ENCODE data around the gene PPIL6.

Gene PPIL6

GRCh38 chr6:109482905-109483734, 42.7 kb upstream of the PPIL6 start, which contains the start of gene ZBTB24:
Gene ZBTB24 (minus strand): TSS chr6:109483219. CDS start chr6:109482026, 1,193 bp downstream.
- TF ChIP-seq CTCF (IDR thresholded peaks at IDR 0.05; ENCODE audit: borderline replicate concordance, control extremely low read depth, extremely low read depth, insufficient read depth, missing control alignments) = no peak
- peak; percentile 95 for DNase-seq (ENCODE audit: low spot score)
- in situ Hi-C loops (cut with MboI; ENCODE audit: low sequenced_read_pairs, unreplicated experiment) = no loop called here

GRCh38 chr6:109480993-109481480, 40.6 kb upstream of the PPIL6 start:
- no peak for TF ChIP-seq CTCF (IDR thresholded peaks at IDR 0.05; ENCODE audit: borderline replicate concordance, control extremely low read depth, extremely low read depth, insufficient read depth, missing control alignments)
- DNase-seq (ENCODE audit: low spot score) = no peak
- in situ Hi-C loops (cut with MboI; ENCODE audit: low sequenced_read_pairs, unreplicated experiment) = no loop called here

DNA sequence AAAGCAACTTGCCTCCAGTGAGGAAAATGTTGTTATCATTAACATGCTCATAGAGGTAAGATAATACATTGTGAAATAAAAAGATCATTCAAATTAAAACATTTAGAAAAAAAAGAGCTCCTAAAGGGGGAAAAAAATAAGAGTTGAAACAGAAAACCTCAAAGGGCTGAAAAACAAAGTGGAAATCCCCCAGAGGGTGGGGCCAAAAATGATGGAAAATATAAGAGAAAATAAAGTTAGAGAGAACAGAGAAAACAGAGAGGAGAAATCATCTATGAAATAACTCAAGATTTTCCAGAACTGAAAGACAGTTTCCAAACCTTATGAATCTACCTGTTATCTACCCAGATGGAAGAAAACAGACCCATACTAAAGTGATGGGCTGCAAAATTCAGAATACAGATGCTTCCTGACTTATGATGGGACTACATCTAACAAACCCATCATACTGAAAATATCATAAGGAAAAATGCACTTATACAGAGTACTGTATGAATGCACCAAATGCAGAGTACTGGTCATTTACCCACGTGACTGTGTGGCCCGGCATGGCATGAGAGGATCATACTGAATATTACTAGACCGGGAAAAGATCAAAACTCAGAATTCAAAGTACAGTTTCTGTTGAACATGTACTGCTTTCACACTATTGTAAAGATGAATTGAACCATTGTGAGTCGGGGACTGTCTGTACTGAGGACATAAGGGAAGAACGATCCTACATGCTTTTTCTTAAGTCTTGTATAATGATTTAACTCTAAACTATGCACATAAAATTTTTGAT, 38.6 kb upstream of the PPIL6 start:
- DNase-seq (ENCODE audit: low spot score) = no peak
- TF ChIP-seq CTCF (IDR thresholded peaks at IDR 0.05; ENCODE audit: borderline replicate concordance, control extremely low read depth, extremely low read depth, insufficient read depth, missing control alignments) = no peak
- in situ Hi-C loops (cut with MboI; ENCODE audit: low sequenced_read_pairs, unreplicated experiment) = no loop called here

DNA sequence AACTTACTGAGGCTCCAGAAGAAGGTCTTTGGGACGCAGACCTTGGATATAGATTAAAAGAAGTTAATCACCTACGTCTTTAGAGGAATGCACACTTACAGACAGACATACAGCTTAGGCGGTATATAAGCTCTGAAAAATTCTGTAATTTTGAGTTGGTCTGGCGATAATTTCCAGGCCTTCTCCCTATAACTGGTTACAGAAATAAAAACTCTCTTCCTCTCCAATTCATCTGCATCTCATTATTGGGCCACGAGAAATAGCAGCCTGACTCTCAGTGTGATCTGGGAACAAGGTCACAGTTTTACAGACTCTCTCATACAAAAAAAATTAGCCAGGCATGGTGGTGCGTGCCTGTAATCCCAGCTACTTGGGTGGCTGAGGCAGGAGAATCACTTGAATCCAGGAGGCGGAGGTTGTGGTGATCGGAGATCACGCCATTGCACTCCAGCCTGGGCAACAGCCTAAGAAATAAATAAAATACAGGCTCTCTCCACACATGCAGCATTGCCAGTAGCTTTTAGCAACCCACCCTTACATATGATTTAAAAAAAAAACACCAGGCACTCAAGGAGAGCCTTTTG, 37.9 kb upstream of the PPIL6 start:
- no peak for TF ChIP-seq CTCF (IDR thresholded peaks at IDR 0.05; ENCODE audit: borderline replicate concordance, control extremely low read depth, extremely low read depth, insufficient read depth, missing control alignments)
- no peak for DNase-seq (ENCODE audit: low spot score)
- in situ Hi-C loops (cut with MboI; ENCODE audit: low sequenced_read_pairs, unreplicated experiment) = no loop called here

DNA sequence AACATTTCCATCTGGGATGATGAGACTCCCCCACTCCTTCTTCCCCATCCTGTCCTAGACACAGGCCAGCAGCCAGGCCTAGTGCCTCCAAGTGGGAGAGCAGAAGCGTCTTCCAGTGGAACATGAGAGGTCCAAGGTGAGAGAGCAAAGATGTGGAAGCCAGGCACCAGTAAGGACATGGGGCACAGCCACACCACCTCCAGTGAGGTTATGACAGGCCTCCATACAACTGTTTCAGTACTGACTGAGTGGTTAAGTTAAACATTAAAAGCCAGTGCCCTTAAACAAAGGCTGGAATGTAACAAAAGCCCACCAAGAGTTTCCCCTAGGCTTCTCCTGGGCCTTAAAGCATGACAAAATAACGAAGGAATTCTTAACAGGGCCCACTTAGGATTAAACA, 37.3 kb upstream of the PPIL6 start:
- in situ Hi-C loops (cut with MboI; ENCODE audit: low sequenced_read_pairs, unreplicated experiment) = no loop called here
- TF ChIP-seq CTCF (IDR thresholded peaks at IDR 0.05; ENCODE audit: borderline replicate concordance, control extremely low read depth, extremely low read depth, insufficient read depth, missing control alignments) = no peak
- DNase-seq (ENCODE audit: low spot score) = no peak

DNA sequence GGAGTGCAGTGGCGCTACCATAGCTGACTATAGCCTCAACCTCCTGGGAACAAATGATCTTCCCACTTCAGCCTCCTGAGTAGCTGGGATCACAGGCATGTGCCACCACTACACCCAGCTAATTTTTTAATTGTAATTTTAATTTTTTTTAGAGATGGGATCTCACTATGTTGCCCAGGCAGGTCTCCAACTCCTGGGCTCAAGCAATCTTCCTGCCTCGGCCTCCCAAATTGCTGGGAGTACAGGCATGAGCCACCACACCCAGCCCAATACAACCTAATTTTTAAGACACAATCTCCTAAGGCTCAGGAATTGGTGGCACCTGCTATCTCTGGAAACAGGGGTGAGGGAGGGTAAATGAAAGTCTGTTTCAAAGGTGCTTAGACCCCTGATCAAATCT, 36.8 kb upstream of the PPIL6 start:
- TF ChIP-seq CTCF (IDR thresholded peaks at IDR 0.05; ENCODE audit: borderline replicate concordance, control extremely low read depth, extremely low read depth, insufficient read depth, missing control alignments) = no peak
- DNase-seq (ENCODE audit: low spot score) = no peak
- in situ Hi-C loops (cut with MboI; ENCODE audit: low sequenced_read_pairs, unreplicated experiment) = no loop called here
